K562 (cell line): ENCODE results near the gene ANK3. TPM values are rescaled to one million over a fixed set of nuclear protein-coding genes. Genes with fewer than 3 reads are reported as not detected.

ENCODE experiments used
- ELF1 ChIP-seq: fragments of 200-800 bp; sonication (Bioruptor generic); IDR thresholded peaks from 2 replicates; pipeline ENCODE4 v1.6.1; 2016; ENCODE audit warnings: missing genetic modification characterization, missing compliant biosample characterization
- ELF4 ChIP-seq: fragments of 450-650 bp; formaldehyde crosslinking; IDR thresholded peaks from 2 replicates; pipeline ENCODE4 v1.4.0; 2022; ENCODE audit warnings: missing genetic modification characterization
- GTF2F1 ChIP-seq: IDR thresholded peaks from 2 replicates; pipeline ENCODE4 v1.6.1; 2011; ENCODE audit warnings: low read depth, low read length, improper control_type of control experiment
- KLF16 ChIP-seq: IDR thresholded peaks from 2 replicates; pipeline ENCODE4 v1.6.1; 2016; ENCODE audit warnings: antibody characterized with exemption
- NEUROD1 ChIP-seq: fragments of 150-350 bp; IDR thresholded peaks from 2 replicates; pipeline ENCODE4 v1.6.1; 2014; ENCODE audit warnings: borderline replicate concordance, low read length, low read depth; ENCODE audit not compliant: partially characterized antibody
- PPARD ChIP-seq: fragments of 250-450 bp; sonication (Bioruptor Pico); IDR thresholded peaks from 2 replicates; pipeline ENCODE4 v1.8.0; 2022; ENCODE audit warnings: inconsistent platforms, mild to moderate bottlenecking, moderate library complexity
- SUPT5H ChIP-seq: fragments of 450-650 bp; IDR thresholded peaks from 2 replicates; pipeline ENCODE4 v1.6.1; 2016
- TFAM ChIP-seq: fragments of 250-450 bp; sonication (Bioruptor Pico); conservative IDR thresholded peaks from 2 replicates; pipeline ENCODE4 v1.5.0; 2021; ENCODE audit warnings: mild to moderate bottlenecking, moderate library complexity
- XRCC5 ChIP-seq: fragments of 200-400 bp; formaldehyde crosslinking; IDR thresholded peaks from 2 replicates; pipeline ENCODE4 v1.6.1; 2017; ENCODE audit warnings: low read depth, mild to moderate bottlenecking, low read length
- YY1 ChIP-seq, 3 experiments: IDR thresholded peaks; 2 replicates each; pipeline ENCODE4 v1.6.1; 2011; ENCODE audit warnings: low read length in 2 of 3, mild to moderate bottlenecking in 2 of 3, moderate library complexity in 2 of 3, borderline replicate concordance in 1 of 3, control low read depth in 1 of 3, low read depth in 1 of 3; ENCODE audit not compliant: insufficient read depth in 3 of 3, insufficient replicate concordance in 2 of 3, control insufficient read depth in 1 of 3, insufficient read length in 1 of 3; ENCODE audit errors: extremely low read depth in 1 of 3
- ZNF41 ChIP-seq: fragments of 250-450 bp; sonication (Bioruptor Pico); conservative IDR thresholded peaks from 2 replicates; pipeline ENCODE4 v1.4.0; 2020; ENCODE audit warnings: mild to moderate bottlenecking
- polyA plus RNA-seq, 8 experiments: library from polyadenylated mRNA; depleted of rRNA in 4 of 8; stranded (reverse) in 5 of 8; unstranded in 3 of 8; fragments of >200 nt; fragmentation: Nextera tagmentation in 2 of 8; fragmentation: Illumina TruSeq in 1 of 8; extraction: Ambion mirVana in 2 of 8; extraction: Trizol in 1 of 8; gene quantifications; 2 replicates each; pipeline versions ENCODE4 v1.2.1 to v1.2.3, GENCODE V29; 2011 to 2014; ENCODE audit warnings: inconsistent platforms in 1 of 8, missing spikeins in 1 of 8
- total RNA-seq, 7 experiments: library from RNA; depleted of rRNA in 6 of 7; stranded (reverse); fragments of >200 nt in 6 of 7; fragmentation: Illumina TruSeq in 2 of 7; extraction: Trizol in 2 of 7; gene quantifications; 2 replicates each; pipeline versions ENCODE4 v1.2.1 to v1.2.3, GENCODE V29; 2011 to 2021; ENCODE audit warnings: low replicate concordance in 1 of 7
- TF ChIP-seq, protein P1 (sequence below), 2 experiments: fragments of 450-650 bp; formaldehyde crosslinking in 1 of 2; IDR thresholded peaks; 2 replicates each; pipeline versions ENCODE4 v1.4.0 to v1.6.1; 2014 to 2020; ENCODE audit warnings: mild to moderate bottlenecking in 2 of 2, borderline replicate concordance in 1 of 2, low read depth in 1 of 2
- TF ChIP-seq, protein P2 (sequence below), 2 experiments: fragments of 250-450 bp in 1 of 2; fragments of 450-650 bp in 1 of 2; sonication (Bioruptor Pico) in 1 of 2; IDR thresholded peaks; 2 replicates each; pipeline versions ENCODE4 v1.6.1 to v1.8.0; 2016 to 2021; ENCODE audit warnings: mild to moderate bottlenecking in 2 of 2, moderate library complexity in 2 of 2, missing compliant biosample characterization in 1 of 2, missing genetic modification characterization in 1 of 2
- TF ChIP-seq, protein P3 (sequence below): fragments of 450-650 bp; formaldehyde crosslinking; IDR thresholded peaks from 2 replicates; pipeline ENCODE4 v1.4.0; 2022; ENCODE audit warnings: missing genetic modification characterization

The ANK3 gene
- total and polyA plus RNA-seq, 9 of the 15 experiments (the other 6 are each of a cell fraction or from before 2014, with no cell fraction given) = 10.0 to 32.3 (median 17.9) TPM

DNA sequence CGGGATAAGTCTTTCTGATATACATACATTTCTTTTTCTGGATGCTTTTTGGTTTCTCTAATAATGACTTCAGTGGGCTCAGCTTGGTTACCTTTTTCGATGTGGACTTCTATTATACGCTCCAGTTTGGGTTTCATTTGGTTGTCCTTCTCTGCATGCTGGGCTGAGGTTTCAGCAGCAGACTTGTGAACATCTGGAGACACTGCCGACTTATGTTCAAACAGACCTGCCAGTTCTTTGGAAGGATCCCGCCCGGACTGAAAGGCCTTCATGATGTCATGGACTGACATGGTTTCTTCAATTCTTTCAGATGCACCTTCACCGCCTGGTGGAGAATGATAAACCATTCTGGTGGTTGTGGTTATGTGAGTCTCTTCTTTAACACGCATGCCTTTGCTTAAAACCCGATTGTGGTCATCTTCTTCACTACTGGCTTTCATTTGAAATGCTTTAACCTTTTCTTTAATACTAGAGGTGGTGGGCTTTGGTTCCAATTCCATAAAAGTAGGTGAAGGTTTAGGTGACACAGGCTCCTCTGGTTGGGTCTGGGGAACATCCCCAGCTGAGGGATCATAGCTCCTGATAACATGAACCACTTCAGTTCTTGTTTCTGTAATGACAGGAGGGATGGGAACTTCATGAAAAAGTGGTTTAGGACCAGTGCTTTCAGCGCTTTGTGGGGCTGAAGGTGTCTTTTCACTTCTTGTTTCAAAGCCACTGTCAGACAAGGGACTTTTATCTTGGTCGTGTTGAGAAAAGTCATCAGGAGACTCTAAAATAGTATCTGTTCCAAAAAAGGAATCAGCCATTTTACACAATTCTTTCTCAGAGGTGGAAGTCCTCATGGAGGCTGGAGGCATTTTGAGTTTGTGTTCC, 315.7 kb downstream of the ANK3 start (continued):
- TF ChIP-seq, protein P1, sequence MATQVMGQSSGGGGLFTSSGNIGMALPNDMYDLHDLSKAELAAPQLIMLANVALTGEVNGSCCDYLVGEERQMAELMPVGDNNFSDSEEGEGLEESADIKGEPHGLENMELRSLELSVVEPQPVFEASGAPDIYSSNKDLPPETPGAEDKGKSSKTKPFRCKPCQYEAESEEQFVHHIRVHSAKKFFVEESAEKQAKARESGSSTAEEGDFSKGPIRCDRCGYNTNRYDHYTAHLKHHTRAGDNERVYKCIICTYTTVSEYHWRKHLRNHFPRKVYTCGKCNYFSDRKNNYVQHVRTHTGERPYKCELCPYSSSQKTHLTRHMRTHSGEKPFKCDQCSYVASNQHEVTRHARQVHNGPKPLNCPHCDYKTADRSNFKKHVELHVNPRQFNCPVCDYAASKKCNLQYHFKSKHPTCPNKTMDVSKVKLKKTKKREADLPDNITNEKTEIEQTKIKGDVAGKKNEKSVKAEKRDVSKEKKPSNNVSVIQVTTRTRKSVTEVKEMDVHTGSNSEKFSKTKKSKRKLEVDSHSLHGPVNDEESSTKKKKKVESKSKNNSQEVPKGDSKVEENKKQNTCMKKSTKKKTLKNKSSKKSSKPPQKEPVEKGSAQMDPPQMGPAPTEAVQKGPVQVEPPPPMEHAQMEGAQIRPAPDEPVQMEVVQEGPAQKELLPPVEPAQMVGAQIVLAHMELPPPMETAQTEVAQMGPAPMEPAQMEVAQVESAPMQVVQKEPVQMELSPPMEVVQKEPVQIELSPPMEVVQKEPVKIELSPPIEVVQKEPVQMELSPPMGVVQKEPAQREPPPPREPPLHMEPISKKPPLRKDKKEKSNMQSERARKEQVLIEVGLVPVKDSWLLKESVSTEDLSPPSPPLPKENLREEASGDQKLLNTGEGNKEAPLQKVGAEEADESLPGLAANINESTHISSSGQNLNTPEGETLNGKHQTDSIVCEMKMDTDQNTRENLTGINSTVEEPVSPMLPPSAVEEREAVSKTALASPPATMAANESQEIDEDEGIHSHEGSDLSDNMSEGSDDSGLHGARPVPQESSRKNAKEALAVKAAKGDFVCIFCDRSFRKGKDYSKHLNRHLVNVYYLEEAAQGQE (IDR thresholded peaks at IDR 0.05; ENCODE audit: borderline replicate concordance) = no peak
- TF ChIP-seq, protein P1 (CRISPR knock-in tag; IDR thresholded peaks at IDR 0.05; ENCODE audit: low read depth) = no peak
- TF ChIP-seq PPARD (no peak), TFAM (CRISPR knock-in tag) (no peak), ELF4 (no peak), NEUROD1 (no peak), SUPT5H (no peak), XRCC5 (no peak), YY1 (IDR thresholded peaks at IDR 0.05; ENCODE audit: borderline replicate concordance in 1 of 3, control insufficient read depth in 1 of 3, extremely low read depth in 1 of 3, insufficient read depth in 3 of 3, insufficient read length in 1 of 3, insufficient replicate concordance in 2 of 3, low read depth in 1 of 3, low read length in 2 of 3) (no peak), ELF1 (tag) (no peak), KLF16 (no peak), GTF2F1 (no peak), ZNF41 (CRISPR knock-in tag) (no peak)
- TF ChIP-seq, protein P2, sequence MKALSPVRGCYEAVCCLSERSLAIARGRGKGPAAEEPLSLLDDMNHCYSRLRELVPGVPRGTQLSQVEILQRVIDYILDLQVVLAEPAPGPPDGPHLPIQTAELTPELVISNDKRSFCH (CRISPR knock-in tag; IDR thresholded peaks at IDR 0.05) = no peak
- TF ChIP-seq, protein P2 (tag; IDR thresholded peaks at IDR 0.05) = no peak
- TF ChIP-seq, protein P3, sequence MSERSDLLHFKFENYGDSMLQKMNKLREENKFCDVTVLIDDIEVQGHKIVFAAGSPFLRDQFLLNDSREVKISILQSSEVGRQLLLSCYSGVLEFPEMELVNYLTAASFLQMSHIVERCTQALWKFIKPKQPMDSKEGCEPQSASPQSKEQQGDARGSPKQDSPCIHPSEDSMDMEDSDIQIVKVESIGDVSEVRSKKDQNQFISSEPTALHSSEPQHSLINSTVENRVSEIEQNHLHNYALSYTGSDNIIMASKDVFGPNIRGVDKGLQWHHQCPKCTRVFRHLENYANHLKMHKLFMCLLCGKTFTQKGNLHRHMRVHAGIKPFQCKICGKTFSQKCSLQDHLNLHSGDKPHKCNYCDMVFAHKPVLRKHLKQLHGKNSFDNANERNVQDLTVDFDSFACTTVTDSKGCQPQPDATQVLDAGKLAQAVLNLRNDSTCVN = no peak
